HCT116 (cell line): Measurements from ENCODE around the gene COL26A1. TPM values are rescaled to one million over a fixed set of nuclear protein-coding genes. Genes with fewer than 3 reads are reported as not detected.

ENCODE experiments used
- ATAC-seq: fragments of 200-7000 bp; cut with Tn5 transposase; 2 replicates; pipeline ENCODE4 v1.9.1; 2020; ENCODE audit warnings: mild to moderate bottlenecking, moderate library complexity
- BruUV-seq: library from RNA; stranded (reverse); fragments of 400-500 nt; replicated peaks from 2 replicates; lab custom pipeline; 2021; lab: Mats Ljungman, UMichigan
- CTCF ChIA-PET: fragments of 300-600 bp; sonication (Branson Sonifier 250); formaldehyde crosslinking; loops from one replicate; lab custom pipeline; 2021; ENCODE audit warnings: antibody characterized with exemption; lab: Charles Lee
- POLR2A ChIA-PET: fragments of 300-600, 350-600 bp; sonication (Branson Sonifier 250); formaldehyde crosslinking; loops from one replicate; lab custom pipeline; 2021; ENCODE audit warnings: antibody characterized with exemption; lab: Charles Lee
- RAD21 ChIA-PET, 2 experiments: fragments of 300-600 bp; sonication (Branson Sonifier 250); formaldehyde crosslinking; loops; one replicate each; lab custom pipeline; 2023; ENCODE audit warnings: low total read pairs in 2 of 2; ENCODE audit not compliant: uncharacterized antibody in 2 of 2, unreplicated experiment in 2 of 2, low non-redundant PET in 1 of 2; lab: Charles Lee
- DNase-seq: peaks from one replicate; pipeline ENCODE4 v3.0.0-alpha.2; 2010; ENCODE audit warnings: low read depth, low spot score
- H2AFZ ChIP-seq: fragments of 200-600 bp; shearing (Covaris generic), sonication (generic); 2 replicates; pipeline ENCODE4 v1.6.1; 2017; ENCODE audit warnings: low read depth, mixed run types, mixed read lengths, antibody characterized with exemption, low read length; ENCODE audit not compliant: poor library complexity, severe bottlenecking
- H3K27ac ChIP-seq: 2 replicates; pipeline ENCODE4 v1.5.1; 2012; ENCODE audit warnings: low read depth, low read length
- H3K27me3 ChIP-seq: fragments of 200-600 bp; sonication (generic); 2 replicates; pipeline ENCODE4 v1.6.1; 2016; ENCODE audit warnings: mixed run types, low read length, mixed read lengths; ENCODE audit not compliant: insufficient read depth
- H3K36me3 ChIP-seq, 2 experiments: fragments of 200-500 bp in 1 of 2; fragments of 200-600 bp in 1 of 2; sonication (Bioruptor generic) in 1 of 2; sonication (generic) in 1 of 2; 2 replicates each; pipeline versions ENCODE4 v1.5.1 to v1.6.1; 2014 to 2016; ENCODE audit warnings: low read length in 2 of 2, inconsistent platforms in 1 of 2, mixed read lengths in 1 of 2, mixed run types in 1 of 2; ENCODE audit not compliant: insufficient read depth in 2 of 2, control insufficient read depth in 1 of 2
- H3K4me1 ChIP-seq, 2 experiments: fragments of 200-600 bp in 1 of 2; sonication (generic) in 1 of 2; 2 replicates each; pipeline versions ENCODE4 v1.5.1 to v1.6.1; 2012 to 2017; ENCODE audit warnings: low read length in 2 of 2, inconsistent platforms in 1 of 2, mild to moderate bottlenecking in 1 of 2, mixed read lengths in 1 of 2, mixed run types in 1 of 2, moderate library complexity in 1 of 2; ENCODE audit not compliant: insufficient read depth in 2 of 2, control insufficient read depth in 1 of 2
- H3K4me2 ChIP-seq: fragments of 200-600 bp; sonication (generic); 2 replicates; pipeline ENCODE4 v1.6.1; 2017; ENCODE audit warnings: mixed run types, low read length, mixed read lengths
- H3K4me3 ChIP-seq, 2 experiments: fragments of 200-600 bp in 1 of 2; sonication (generic) in 1 of 2; replicated peaks in 1 of 2; 2 replicates each; pipeline ENCODE4 v1.5.1; 2011 to 2016; ENCODE audit warnings: low read length in 2 of 2, control low read depth in 1 of 2, low read depth in 1 of 2, mild to moderate bottlenecking in 1 of 2, mixed read lengths in 1 of 2, mixed run types in 1 of 2
- H3K79me2 ChIP-seq: fragments of 200-600 bp; sonication (generic); 2 replicates; pipeline ENCODE4 v1.6.1; 2017; ENCODE audit warnings: mild to moderate bottlenecking, mixed run types, low read length, moderate library complexity, mixed read lengths; ENCODE audit not compliant: insufficient read depth
- H3K9ac ChIP-seq: fragments of 200-600 bp; sonication (generic); 2 replicates; pipeline ENCODE4 v1.6.1; 2016; ENCODE audit warnings: low read length, mixed read lengths
- H3K9me2 ChIP-seq: fragments of 200-600 bp; sonication (generic), shearing (Covaris generic); 2 replicates; pipeline ENCODE4 v1.6.1; 2017; ENCODE audit warnings: mixed run types, mild to moderate bottlenecking, moderate library complexity; ENCODE audit not compliant: insufficient read depth
- H3K9me3 ChIP-seq, 2 experiments: fragments of 200-500 bp in 1 of 2; fragments of 200-600 bp in 1 of 2; sonication (Bioruptor generic) in 1 of 2; sonication (generic) in 1 of 2; 2 replicates each; pipeline ENCODE4 v1.6.1; 2014 to 2017; ENCODE audit warnings: low read length in 2 of 2, mixed read lengths in 2 of 2, inconsistent platforms in 1 of 2, low read depth in 1 of 2, mild to moderate bottlenecking in 1 of 2, mixed run types in 1 of 2, moderate library complexity in 1 of 2; ENCODE audit not compliant: control insufficient read depth in 1 of 2, insufficient read depth in 1 of 2
- H4K20me1 ChIP-seq: fragments of 200-600 bp; sonication (generic), shearing (Covaris generic); 2 replicates; pipeline ENCODE4 v1.6.1; 2017; ENCODE audit warnings: mixed run types, mild to moderate bottlenecking, moderate library complexity; ENCODE audit not compliant: insufficient read depth
- ATF3 ChIP-seq: IDR thresholded peaks from 2 replicates; pipeline ENCODE4 v1.6.1; 2012
- CBX3 ChIP-seq: IDR thresholded peaks from 2 replicates; pipeline ENCODE4 v1.6.1; 2012; ENCODE audit warnings: low read depth
- EZH2phosphoT487 ChIP-seq: fragments of 200-600 bp; IDR thresholded peaks from 2 replicates; pipeline ENCODE4 v1.6.1; 2018; ENCODE audit warnings: antibody characterized with exemption, borderline replicate concordance
- POLR2A ChIP-seq: IDR thresholded peaks from 2 replicates; pipeline ENCODE4 v1.7.0; 2011; ENCODE audit warnings: borderline replicate concordance; ENCODE audit not compliant: insufficient read depth, insufficient read length; ENCODE audit errors: extremely low read depth
- RAD21 ChIP-seq: IDR thresholded peaks from 2 replicates; pipeline ENCODE4 v1.6.1; 2012; ENCODE audit warnings: low read depth, mild to moderate bottlenecking
- REST ChIP-seq: IDR thresholded peaks from 2 replicates; pipeline ENCODE4 v1.6.1; 2012; ENCODE audit warnings: low read depth
- SRF ChIP-seq: IDR thresholded peaks from 2 replicates; pipeline ENCODE4 v1.6.1; 2012; ENCODE audit warnings: low read depth
- TCF7L2 ChIP-seq: IDR thresholded peaks from 2 replicates; pipeline ENCODE4 v1.7.0; 2011; ENCODE audit warnings: borderline replicate concordance, inconsistent platforms; ENCODE audit not compliant: insufficient read depth, insufficient read length; ENCODE audit errors: extremely low read depth
- YY1 ChIP-seq: IDR thresholded peaks from 2 replicates; pipeline ENCODE4 v1.6.1; 2011; ENCODE audit warnings: low read length, low read depth, moderate library complexity, mild to moderate bottlenecking; ENCODE audit not compliant: insufficient replicate concordance; ENCODE audit errors: extremely low read depth
- ZBTB33 ChIP-seq: IDR thresholded peaks from 2 replicates; pipeline ENCODE4 v1.6.1; 2011; ENCODE audit warnings: mild to moderate bottlenecking, low read length, moderate library complexity; ENCODE audit not compliant: insufficient replicate concordance; ENCODE audit errors: extremely low read depth
- ZNF274 ChIP-seq: fragments of 200-500 bp; sonication (Bioruptor generic); IDR thresholded peaks from 2 replicates; pipeline ENCODE4 v1.6.1; 2014; ENCODE audit warnings: mild to moderate bottlenecking, low read depth, low read length, inconsistent platforms
- intact Hi-C: fragments of 100-400 bp; cut with micrococcal nuclease; formaldehyde crosslinking; loops from 2 replicates; pipeline ENCODE4 v1.10.0; 2022
- total RNA-seq: library from RNA; stranded (reverse); gene quantifications from one replicate; pipeline ENCODE4 v1.2.1, GENCODE V29; 2021; ENCODE audit not compliant: unreplicated experiment
- TF ChIP-seq, protein P1 (sequence below), 3 experiments: fragments of 200-600 bp in 1 of 3; sonication (generic) in 1 of 3; IDR thresholded peaks in 2 of 3; conservative IDR thresholded peaks in 1 of 3; 2 replicates each; pipeline ENCODE4 v1.5.1; 2012 to 2017; ENCODE audit warnings: low read depth in 2 of 3, low read length in 2 of 3, antibody characterized with exemption in 1 of 3, borderline replicate concordance in 1 of 3, control low read depth in 1 of 3, mild to moderate bottlenecking in 1 of 3, mixed read lengths in 1 of 3, mixed run types in 1 of 3, moderate library complexity in 1 of 3; ENCODE audit not compliant: insufficient read depth in 1 of 3

The COL26A1 gene
- total RNA-seq, 1 experiment from 2014 or later: 0.27 TPM

DNA sequence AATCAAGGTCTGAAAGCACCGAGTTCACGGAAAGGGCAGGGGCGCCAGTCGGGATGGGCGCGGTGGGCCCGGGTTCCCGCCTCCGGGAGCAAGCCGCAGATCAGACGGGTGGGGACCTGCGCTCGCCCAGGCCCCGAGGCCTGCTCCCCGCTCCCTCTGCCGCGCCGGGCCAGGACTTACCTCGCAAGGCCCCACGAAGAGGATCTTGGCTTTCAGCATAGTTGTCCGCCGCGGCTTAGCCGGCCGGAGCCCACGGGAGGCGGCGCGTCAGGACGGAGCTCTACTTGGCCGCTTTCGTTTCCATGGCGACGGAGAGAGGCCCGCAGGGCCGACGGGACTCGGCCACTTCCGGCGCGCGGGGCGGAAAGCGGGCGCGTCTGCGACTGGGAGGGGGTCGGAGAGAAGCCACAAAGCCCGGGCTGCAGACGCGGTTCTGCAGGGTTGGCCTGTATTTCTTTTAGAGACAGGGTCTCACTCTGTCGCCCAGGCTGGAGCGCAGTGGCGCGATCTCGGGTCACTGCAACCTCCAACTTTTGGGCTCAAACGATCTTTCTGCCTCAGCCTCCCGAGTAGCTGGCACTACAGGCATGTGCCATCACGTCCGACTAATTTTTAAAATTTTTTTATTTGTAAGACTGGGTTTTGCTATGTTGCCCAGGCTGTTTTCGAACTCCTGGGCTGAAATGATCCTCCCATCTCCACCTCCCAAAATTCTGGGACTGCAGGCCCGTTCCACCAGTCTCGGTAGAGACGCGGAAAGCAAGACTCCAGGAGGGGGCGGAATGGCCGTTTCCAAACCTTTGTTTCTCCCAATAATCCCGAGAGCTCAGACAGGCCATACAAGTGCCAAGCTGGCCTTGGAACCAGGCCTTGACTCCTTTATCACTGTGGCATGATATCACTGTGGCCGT lies 40.9 kb upstream of the COL26A1 start, which contains the start of gene IFT22 (continued):
- TF ChIP-seq, protein P1, sequence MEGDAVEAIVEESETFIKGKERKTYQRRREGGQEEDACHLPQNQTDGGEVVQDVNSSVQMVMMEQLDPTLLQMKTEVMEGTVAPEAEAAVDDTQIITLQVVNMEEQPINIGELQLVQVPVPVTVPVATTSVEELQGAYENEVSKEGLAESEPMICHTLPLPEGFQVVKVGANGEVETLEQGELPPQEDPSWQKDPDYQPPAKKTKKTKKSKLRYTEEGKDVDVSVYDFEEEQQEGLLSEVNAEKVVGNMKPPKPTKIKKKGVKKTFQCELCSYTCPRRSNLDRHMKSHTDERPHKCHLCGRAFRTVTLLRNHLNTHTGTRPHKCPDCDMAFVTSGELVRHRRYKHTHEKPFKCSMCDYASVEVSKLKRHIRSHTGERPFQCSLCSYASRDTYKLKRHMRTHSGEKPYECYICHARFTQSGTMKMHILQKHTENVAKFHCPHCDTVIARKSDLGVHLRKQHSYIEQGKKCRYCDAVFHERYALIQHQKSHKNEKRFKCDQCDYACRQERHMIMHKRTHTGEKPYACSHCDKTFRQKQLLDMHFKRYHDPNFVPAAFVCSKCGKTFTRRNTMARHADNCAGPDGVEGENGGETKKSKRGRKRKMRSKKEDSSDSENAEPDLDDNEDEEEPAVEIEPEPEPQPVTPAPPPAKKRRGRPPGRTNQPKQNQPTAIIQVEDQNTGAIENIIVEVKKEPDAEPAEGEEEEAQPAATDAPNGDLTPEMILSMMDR (IDR thresholded peaks at IDR 0.05 in 2 of 3, conservative IDR thresholded peaks at IDR 0.05 in 1 of 3; ENCODE audit: borderline replicate concordance in 1 of 3, insufficient read depth in 1 of 3, low read depth in 2 of 3, low read length in 2 of 3): peak; percentile 47 to 74 (median 52)

- ChIA-PET POLR2A (no interaction called here), CTCF (no interaction called here), RAD21 (no interaction called here)
- no peaks in the 10 kb centered on the region for H3K36me3 ChIP-seq
- no peaks in the 10 kb centered on the region for H3K79me2 ChIP-seq
- H2AFZ ChIP-seq: no peak overlapping the region
- H3K4me3 ChIP-seq: no peak overlapping the region
- H3K9me2 ChIP-seq: no peaks in the 10 kb centered on the region
- no peak overlapping the region for H3K9ac ChIP-seq
- H4K20me1 ChIP-seq: no peaks in the 10 kb centered on the region
- H3K27ac ChIP-seq: no peak overlapping the region
- ATAC-seq: no peak
- H3K27me3 ChIP-seq: no peaks in the 10 kb centered on the region
- no peak for DNase-seq
- H3K4me2 ChIP-seq: no peak overlapping the region
- H3K9me3 ChIP-seq: no peaks in the 10 kb centered on the region
- intact Hi-C loops: no loop called here
- H3K4me1 ChIP-seq: no peaks in the 10 kb centered on the region
- BruUV-seq: no TSS peak
- TF ChIP-seq CBX3 (no peak), REST (no peak), ATF3 (no peak), TCF7L2 (no peak), ZNF274 (no peak), POLR2A (no peak), EZH2phosphoT487 (no peak), RAD21 (no peak), YY1 (no peak), SRF (no peak), ZBTB33 (no peak)
Measured at GRCh38 chr7:101328159-101328558, 34.5 kb upstream of the COL26A1 start.
